ENCODE results near the gene CARS2.
A peak's percentile ranks its signal among the peaks of the same experiment; 100 is the strongest.
"Not testable (repeated sequence)": the region's sequence is repeated elsewhere in the genome, so short reads cannot be mapped to it uniquely, and the experiment has no call there.

The CARS2 gene

DNA sequence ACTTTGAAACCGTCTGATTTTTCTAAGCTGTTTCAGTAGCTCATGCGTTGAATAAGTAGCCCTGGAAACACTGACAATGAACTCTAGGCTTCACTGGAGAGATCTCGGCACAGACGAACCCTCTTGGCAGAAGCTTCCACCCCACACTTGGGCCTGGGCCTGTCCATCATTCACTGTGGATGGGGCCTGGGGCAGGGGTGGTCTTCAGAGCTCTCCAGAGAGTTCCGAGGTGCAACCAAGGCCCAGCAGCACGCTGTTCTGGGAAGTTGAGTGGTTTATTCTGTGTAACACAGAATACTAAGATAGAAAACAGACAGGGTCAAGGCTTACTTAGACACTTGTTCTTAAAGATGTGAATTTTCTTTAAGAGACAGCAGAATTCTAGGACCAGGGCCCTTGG, 68.6 kb downstream of the CARS2 start:
- DNase-seq (ENCODE audit: low spot score): no peak

DNA sequence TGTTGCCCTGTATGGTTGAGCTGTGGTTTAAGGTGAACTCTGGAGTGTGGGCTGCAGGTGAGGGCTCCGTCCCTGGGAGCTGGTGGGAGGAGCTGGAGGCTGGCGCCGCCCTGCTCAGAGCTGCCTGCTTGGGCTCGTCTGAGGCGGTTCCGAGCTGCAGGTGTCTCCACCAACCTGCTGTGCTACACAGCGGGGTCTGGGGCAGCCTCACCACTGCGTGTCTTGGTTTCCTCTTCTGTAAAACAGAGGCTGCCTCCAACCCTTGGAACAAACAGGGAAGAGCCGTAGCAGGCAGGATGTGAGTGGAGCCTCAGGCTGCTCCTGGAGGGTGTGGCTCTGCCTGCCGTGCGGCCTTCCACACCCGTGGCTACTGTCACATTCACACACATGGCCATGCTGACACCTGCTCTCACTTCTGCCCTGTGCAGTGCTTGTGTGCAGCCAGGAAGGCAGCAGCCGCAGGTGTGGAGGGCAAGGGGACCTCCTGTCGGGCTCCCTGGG, 69.2 kb downstream of the CARS2 start:
- no peak for DNase-seq (ENCODE audit: low spot score)

- no peak for DNase-seq (ENCODE audit: low spot score)
These were observed 69.9 kb downstream of the CARS2 start for GRCh38 chr13:110636053-110636475.

DNA sequence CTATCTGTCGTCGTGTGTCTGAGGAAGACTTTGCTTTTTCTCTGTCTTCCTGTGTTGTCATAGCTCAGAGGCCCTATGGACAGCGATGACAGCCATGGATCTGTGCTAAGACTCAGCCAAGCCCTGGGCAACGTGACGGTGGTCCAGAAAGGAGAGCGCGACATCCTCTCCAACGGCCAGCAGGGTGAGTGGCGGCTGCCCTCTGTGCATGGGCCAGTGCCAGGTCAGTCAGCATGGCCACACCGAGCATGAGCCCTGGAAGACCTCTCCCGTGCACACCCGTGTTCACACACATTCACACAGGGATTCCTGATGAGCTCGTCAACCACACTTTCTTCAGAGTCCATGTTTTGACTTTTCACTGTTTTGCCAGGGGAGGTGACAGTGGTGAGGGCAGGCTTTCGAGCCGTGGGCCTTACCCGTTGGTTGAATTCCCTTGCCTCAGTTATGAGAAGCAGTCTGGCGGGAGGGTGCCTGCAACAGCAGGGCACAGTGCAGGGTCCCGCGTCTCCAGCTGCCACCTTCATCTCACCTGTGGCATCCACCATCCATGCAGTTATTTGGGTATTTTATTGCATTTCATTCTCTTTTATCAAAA, 70.4 kb downstream of the CARS2 start:
- DNase-seq (ENCODE audit: low spot score): no peak

DNA sequence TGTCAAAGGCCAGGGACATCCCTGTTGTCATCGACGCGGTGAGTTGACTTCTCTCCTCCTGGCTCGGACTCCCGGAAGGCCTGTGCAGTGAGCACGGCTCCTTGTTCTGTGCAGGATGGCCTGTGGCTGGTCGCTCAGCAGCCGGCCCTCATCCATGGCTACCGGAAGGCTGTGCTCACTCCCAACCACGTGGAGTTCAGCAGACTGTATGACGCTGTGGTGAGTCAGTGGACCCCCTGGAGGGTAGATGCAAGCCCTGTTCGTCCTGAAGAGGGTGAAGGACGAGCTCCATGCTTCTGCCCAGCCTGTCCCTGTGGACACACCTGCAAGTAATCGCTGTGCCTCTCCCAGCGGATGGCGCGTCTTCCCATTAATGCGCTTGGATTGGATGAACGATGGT, 71.4 kb downstream of the CARS2 start:
- DNase-seq (ENCODE audit: low spot score): peak; percentile 62

DNA sequence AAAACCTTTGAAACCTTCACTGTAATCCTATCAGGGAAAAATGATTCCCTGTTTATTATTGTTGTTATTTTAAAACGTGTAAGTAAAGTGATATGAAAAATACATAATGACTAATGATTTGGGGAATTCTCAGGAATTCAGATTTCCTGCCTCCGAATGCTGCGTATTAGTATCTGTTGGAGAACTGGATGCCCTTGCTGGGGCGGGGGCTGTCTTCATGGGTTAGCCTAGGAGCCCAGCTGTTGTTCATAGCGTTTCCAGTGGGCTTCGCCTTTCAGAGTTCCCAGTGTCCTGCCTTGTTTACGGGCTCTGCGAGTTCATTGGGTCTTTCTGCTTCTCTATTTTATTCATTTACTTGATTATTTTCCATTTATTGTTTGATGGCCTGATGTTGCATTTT, 72.1 kb downstream of the CARS2 start:
- DNase-seq (ENCODE audit: low spot score): no peak

DNA sequence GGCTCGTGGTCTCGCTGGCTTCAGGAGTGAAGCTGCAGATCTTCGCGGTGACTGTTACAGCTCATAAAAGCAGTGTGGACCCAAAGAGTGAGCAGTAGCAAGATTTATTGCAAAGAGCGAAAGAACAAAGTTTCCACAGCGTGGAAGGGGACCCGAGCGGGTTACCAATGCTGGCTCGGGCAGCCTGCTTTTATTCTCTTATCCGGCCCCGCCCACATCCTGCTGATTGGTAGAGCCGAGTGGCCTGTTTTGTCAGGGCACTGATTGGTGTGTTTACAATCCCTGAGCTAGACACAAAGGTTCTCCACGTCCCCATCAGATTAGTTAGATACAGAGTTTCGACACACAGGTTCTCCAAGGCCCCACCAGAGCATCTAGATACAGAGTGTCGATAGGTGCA, 73.7 kb downstream of the CARS2 start:
- not testable (repeated sequence) for DNase-seq (ENCODE audit: low spot score)

DNA sequence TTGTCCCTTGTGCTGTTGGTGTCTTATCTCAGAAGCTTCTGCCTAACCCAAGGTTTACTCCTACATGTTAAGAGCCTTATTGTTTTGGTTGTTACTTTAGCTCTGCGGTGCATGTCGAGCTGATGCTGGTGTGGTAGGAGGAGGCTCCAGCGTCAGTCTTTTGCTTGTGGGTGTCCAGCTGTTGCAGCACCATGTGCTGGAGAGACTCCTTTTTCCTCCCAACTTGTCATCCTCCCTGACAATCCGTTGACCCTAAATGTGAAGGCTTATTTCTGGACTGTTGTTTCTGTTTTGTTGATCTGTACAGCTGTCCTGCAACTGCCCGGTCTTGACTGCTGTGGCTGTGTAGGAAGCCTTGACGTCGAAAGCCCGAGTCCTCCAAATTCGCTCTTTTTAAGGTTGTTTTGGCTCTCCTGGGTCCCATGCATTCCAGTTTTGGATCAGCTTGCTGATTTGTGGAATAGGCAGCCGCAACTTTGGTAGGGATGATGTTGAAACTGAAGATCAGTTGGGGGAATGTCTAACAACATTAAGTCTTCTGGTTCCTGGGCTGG, 75.3 kb downstream of the CARS2 start:
- no peak for DNase-seq (ENCODE audit: low spot score)

DNA sequence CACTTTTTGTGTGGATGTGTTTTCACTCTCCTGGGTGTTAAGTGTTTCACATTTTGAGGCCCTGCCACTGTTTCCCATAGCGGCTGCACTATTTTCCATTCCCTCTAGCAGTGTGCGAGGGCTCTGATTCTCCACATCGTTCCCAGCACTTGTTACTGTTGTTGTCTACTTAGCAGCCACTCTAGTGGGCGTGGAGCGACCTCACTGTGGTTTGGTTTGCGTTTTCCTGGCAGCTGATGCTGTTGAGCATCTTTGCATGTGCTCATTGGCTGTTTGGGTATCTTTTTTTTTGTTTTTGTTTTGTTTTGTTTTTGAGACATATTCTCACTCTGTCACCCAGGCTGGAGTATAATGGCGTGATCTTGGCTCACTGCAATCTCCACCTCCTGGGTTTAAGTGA, 76.2 kb downstream of the CARS2 start:
- no peak for DNase-seq (ENCODE audit: low spot score)

GRCh38 chr13:110628952-110629701, 76.8 kb downstream of the CARS2 start:
- no peak for DNase-seq (ENCODE audit: low spot score)

GRCh38 chr13:110628477-110628793, 77.5 kb downstream of the CARS2 start:
- no peak for DNase-seq (ENCODE audit: low spot score)

DNA sequence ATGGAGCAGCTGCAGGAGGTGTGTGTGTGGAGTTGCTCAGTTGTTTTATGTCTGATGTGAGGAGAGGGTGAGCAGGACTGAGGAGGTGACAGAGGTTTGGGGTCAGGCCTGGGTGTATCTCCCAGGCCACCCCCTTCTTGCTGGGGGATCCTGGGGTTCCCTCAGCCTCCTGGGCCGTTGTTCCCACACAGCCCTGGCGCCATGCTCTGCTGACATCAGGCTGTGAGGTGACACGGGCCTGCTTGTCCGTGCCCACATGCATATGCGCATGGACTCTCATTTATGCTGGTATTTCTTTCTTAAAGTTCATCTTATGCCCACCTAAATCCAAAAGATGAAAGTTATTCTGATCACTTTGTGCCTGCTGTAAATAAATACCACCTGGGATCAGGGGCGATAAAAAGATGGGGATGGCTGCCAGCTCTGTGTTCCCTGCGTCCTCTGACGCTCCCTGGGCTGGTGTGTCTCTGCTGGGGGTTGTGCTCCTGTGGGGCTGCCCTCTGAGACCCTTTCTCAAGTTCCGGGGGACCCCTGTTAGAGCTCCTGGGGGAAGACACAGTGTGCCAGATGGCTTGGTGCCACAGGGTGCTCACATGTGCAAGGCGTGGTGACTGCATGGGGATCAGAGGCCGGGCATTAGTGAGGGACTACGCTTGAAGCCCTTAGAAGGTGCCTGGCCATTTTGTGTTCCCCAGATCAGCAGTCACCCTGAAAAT, 78.0 kb downstream of the CARS2 start:
- DNase-seq (ENCODE audit: low spot score): no peak

GRCh38 chr13:110627351-110627750, 78.6 kb downstream of the CARS2 start:
- peak; percentile 69 for DNase-seq (ENCODE audit: low spot score)

GRCh38 chr13:110626521-110626920, 79.4 kb downstream of the CARS2 start:
- DNase-seq (ENCODE audit: low spot score): no peak

DNA sequence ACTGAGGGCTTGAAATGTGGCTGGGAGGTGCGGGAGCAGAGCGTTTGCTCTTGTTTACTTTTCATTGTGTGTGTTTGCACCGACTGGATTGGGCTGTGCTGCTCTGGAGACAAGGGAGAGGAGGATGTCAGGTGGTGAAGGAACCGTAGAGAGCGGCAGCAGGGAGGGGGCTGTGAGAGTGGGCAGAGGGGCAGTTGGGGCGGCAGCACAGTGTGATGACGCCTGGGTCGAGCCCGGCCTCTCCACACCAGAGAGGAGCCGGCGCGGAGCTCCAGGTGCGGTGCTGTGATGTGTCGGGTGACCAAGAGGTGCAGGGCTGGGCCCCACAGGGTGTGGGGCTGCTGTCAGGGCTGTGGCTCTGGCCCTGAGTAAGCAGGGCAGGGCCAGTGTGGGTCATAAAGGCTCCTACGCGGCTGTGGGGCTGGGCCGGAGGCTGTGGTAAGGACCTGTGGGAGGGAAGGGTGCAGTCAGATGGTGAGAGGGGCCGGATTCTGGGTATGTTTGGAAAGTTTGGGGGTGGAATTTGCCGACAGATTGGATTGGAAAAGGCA, 80.1 kb downstream of the CARS2 start:
- no peak for DNase-seq (ENCODE audit: low spot score)

GRCh38 chr13:110624766-110625756, 80.9 kb downstream of the CARS2 start:
- no peak for DNase-seq (ENCODE audit: low spot score)

GRCh38 chr13:110620596-110620995, 85.3 kb downstream of the CARS2 start:
- DNase-seq (ENCODE audit: low spot score): no peak

- DNase-seq (ENCODE audit: low spot score): no peak
These were observed 87.1 kb downstream of the CARS2 start for GRCh38 chr13:110618780-110619179.

GRCh38 chr13:110618167-110618566, 87.7 kb downstream of the CARS2 start:
- DNase-seq (ENCODE audit: low spot score): no peak

DNA sequence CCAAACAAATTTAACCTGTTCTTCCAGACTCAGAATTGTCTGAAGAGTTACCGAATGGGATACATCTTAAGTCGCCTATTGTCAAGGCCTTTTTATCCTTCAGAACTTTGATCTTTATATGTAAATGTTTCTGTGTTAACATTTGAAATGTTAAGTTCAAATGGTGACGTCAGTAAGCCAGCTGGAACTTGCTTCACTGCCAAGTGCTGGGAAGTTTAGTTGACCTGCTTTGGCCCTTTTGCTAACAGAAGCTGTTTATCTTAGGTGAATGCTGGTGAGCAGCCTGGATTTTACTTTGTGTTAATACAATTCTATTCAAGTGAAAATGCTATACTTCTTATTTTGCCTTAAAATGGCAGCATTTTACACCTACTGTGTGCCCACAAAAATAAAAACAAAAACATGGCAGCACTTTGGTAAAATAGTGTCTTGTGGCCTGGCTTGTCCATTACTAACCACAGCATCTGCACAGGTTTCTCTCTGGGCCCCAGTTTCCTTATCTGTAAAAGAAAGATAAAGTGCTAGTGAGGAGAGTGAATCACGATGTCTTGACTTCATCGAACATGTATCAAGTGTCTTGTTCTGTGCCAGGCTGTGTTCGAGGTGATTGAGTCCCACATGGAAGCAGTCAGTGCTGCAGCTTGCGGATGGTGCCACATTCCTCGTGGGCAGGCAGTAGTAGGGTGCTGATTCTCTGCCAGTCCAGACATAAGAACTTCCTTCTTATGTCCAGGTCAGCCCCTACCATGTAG, 88.4 kb downstream of the CARS2 start:
- peak; percentile 68 for DNase-seq (ENCODE audit: low spot score)

Measured in kidney tubule cell (primary cell).